GM12878 (cell line): ENCODE results near the gene SLC6A9. TPM values are rescaled to one million over a fixed set of nuclear protein-coding genes. Genes with fewer than 3 reads are reported as not detected.

Experiments used
- ATAC-seq: fragments of 200-7000 bp; cut with Tn5 transposase; 3 replicates; pipeline ENCODE4 v1.9.1; 2020; ENCODE audit warnings: mild to moderate bottlenecking, moderate library complexity
- BruUV-seq: library from RNA; stranded (reverse); fragments of 400-500 nt; replicated peaks from 2 replicates; lab custom pipeline; 2021; lab: Mats Ljungman, UMichigan
- CTCF ChIA-PET: fragments of 300-600 bp; sonication (Branson Sonifier 250); formaldehyde crosslinking; extraction: SDS; loops from one replicate; lab custom pipeline; 2021; ENCODE audit warnings: inconsistent platforms; lab: Yijun Ruan, JAX
- POLR2A ChIA-PET: fragments of 350-600 bp; formaldehyde crosslinking; extraction: SDS; loops from one replicate; lab custom pipeline; 2021; ENCODE audit warnings: inconsistent platforms; lab: Charles Lee
- RAD21 ChIA-PET: fragments of 300-600 bp; sonication (Branson Sonifier 250); formaldehyde crosslinking; loops from one replicate; lab custom pipeline; 2023; ENCODE audit warnings: antibody characterized with exemption; ENCODE audit not compliant: unreplicated experiment; lab: Charles Lee
- SMC1A ChIA-PET: fragments of 300-600 bp; sonication (Branson Sonifier 250); formaldehyde crosslinking; loops from one replicate; lab custom pipeline; 2023; ENCODE audit not compliant: unreplicated experiment, uncharacterized antibody; lab: Charles Lee
- DNase-seq: peaks from one replicate; pipeline ENCODE4 v3.0.0-alpha.2; 2011; ENCODE audit warnings: low read depth, low spot score
- FAIRE-seq: peaks from 3 replicates; lab custom pipeline; 2011; peaks lifted over from hg19 to GRCh38; lab: Jason Lieb, UNC
- H2AFZ ChIP-seq: 2 replicates; pipeline ENCODE4 v1.6.0; 2011; ENCODE audit warnings: low read depth, low read length, control low read depth; ENCODE audit not compliant: control insufficient read depth
- H3K27ac ChIP-seq: 2 replicates; pipeline ENCODE4 v1.5.1; 2011; ENCODE audit warnings: control low read depth; ENCODE audit not compliant: control insufficient read depth, insufficient read depth
- H3K27me3 ChIP-seq, 2 experiments: replicated peaks in 1 of 2; 2 replicates each; pipeline versions ENCODE4 v1.6.0 to v1.6.1; 2011; ENCODE audit warnings: low read length in 1 of 2; ENCODE audit not compliant: control insufficient read depth in 2 of 2, insufficient read depth in 2 of 2
- H3K36me3 ChIP-seq, 2 experiments: 2 replicates each; pipeline ENCODE4 v1.5.1; 2011; ENCODE audit warnings: low read length in 1 of 2; ENCODE audit not compliant: control insufficient read depth in 2 of 2, insufficient read depth in 2 of 2
- H3K4me1 ChIP-seq: 2 replicates; pipeline ENCODE4 v1.6.1; 2011; ENCODE audit warnings: mild to moderate bottlenecking, low read length, moderate library complexity, mixed read lengths; ENCODE audit not compliant: control insufficient read depth, insufficient read depth
- H3K4me2 ChIP-seq: 2 replicates; pipeline ENCODE4 v1.6.0; 2011; ENCODE audit warnings: control low read depth; ENCODE audit not compliant: control insufficient read depth, insufficient read depth
- H3K4me3 ChIP-seq: fragments of 200-600 bp; sonication (generic); 2 replicates; pipeline ENCODE4 v1.5.1; 2016
- H3K79me2 ChIP-seq: 2 replicates; pipeline ENCODE4 v1.6.0; 2011; ENCODE audit warnings: low read length; ENCODE audit not compliant: control insufficient read depth, insufficient read depth
- H3K9ac ChIP-seq: 2 replicates; pipeline ENCODE4 v1.8.0; 2011; ENCODE audit warnings: low read length, control low read depth, mixed read lengths; ENCODE audit not compliant: control insufficient read depth, insufficient read depth
- H3K9me3 ChIP-seq: replicated peaks from 3 replicates; pipeline ENCODE4 v1.5.1; 2011; ENCODE audit warnings: mild to moderate bottlenecking, low read length; ENCODE audit not compliant: control insufficient read depth, insufficient read depth
- H4K20me1 ChIP-seq: 2 replicates; pipeline ENCODE4 v1.6.0; 2011; ENCODE audit not compliant: control insufficient read depth, insufficient read depth
- HDAC2 ChIP-seq: fragments of 200-600 bp; sonication (generic); IDR thresholded peaks from 2 replicates; pipeline ENCODE4 v1.6.1; 2017
- HDAC6 ChIP-seq: fragments of 200-600 bp; sonication (generic); IDR thresholded peaks from one replicate; pipeline ENCODE4 v1.8.0; 2017; ENCODE audit warnings: antibody characterized with exemption; ENCODE audit not compliant: unreplicated experiment
- IRF3 ChIP-seq: fragments of 450-650 bp; IDR thresholded peaks from 2 replicates; pipeline ENCODE4 v1.6.1; 2014; ENCODE audit warnings: mild to moderate bottlenecking
- PAX5 ChIP-seq: IDR thresholded peaks from 2 replicates; pipeline ENCODE4 v1.6.1; 2011; ENCODE audit warnings: low read depth, low read length, borderline replicate concordance
- POLR2A ChIP-seq: IDR thresholded peaks from 2 replicates; pipeline ENCODE4 v1.6.1; 2011; ENCODE audit warnings: low read depth, mild to moderate bottlenecking, low read length
- ZBTB4 ChIP-seq: fragments of 450-650 bp; formaldehyde crosslinking; IDR thresholded peaks from 2 replicates; pipeline ENCODE4 v1.4.0; 2022; ENCODE audit warnings: mild to moderate bottlenecking, moderate library complexity
- WGBS: methylation state at CpG from one replicate; pipeline ENCODE4 v1.1.6; 2016; ENCODE audit warnings: low lambda C conversion rate; ENCODE audit not compliant: insufficient replicate concordance, insufficient coverage; ENCODE audit errors: missing lambda C conversion rate; 5-methylcytosine and 5-hydroxymethylcytosine counted together
- in situ Hi-C: fragments of 300-500 bp; cut with MboI; formaldehyde crosslinking; loops from 9 replicates; pipeline ENCODE4 v1.14.3; 2018; ENCODE audit warnings: mixed read lengths
- intact Hi-C: fragments of 100-400 bp; cut with micrococcal nuclease; formaldehyde crosslinking; loops from one replicate; pipeline ENCODE4 v1.14.2; 2022; ENCODE audit not compliant: unreplicated experiment
- polyA plus RNA-seq, 11 experiments: library from polyadenylated mRNA; depleted of rRNA in 4 of 11; unstranded in 6 of 11; stranded (reverse) in 5 of 11; fragments of >200 nt; fragmentation: Nextera tagmentation in 4 of 11; fragmentation: Illumina TruSeq in 1 of 11; extraction: Ambion mirVana in 4 of 11; extraction: Trizol in 1 of 11; gene quantifications; 1 replicate in 1 of 11; 2 replicates in 10 of 11; pipeline versions ENCODE4 v1.2.1 to v1.2.3, GENCODE V29; 2011 to 2016; ENCODE audit warnings: inconsistent platforms in 2 of 11, missing spikeins in 2 of 11, low read depth in 1 of 11
- total RNA-seq, 4 experiments: library from RNA; depleted of rRNA in 3 of 4; stranded (reverse); fragments of >200 nt in 3 of 4; fragmentation: Illumina TruSeq in 1 of 4; extraction: Trizol in 1 of 4; gene quantifications; 2 replicates each; pipeline versions ENCODE4 v1.2.1 to v1.2.3, GENCODE V29; 2013 to 2021

SLC6A9 gene
- total and polyA plus RNA-seq, 10 of the 15 experiments (the other 5 are each of a cell fraction or from before 2014, with no cell fraction given): 0.02 to 2.0 (median 0.63) TPM

GRCh38 chr1:44076066-44076465, 44.8 kb upstream of the SLC6A9 start:
- intact Hi-C loops (no loop called here), in situ Hi-C loops (no loop called here)
- Histone ChIP-seq H2AFZ (no peak overlapping the region), H4K20me1 (no peaks in the 10 kb centered on the region), H3K79me2 (no peaks in the 10 kb centered on the region), H3K27me3 (no peaks in the 10 kb centered on the region), H3K4me2 (no peak overlapping the region), H3K4me3 (no peak overlapping the region), H3K9ac (no peak overlapping the region), H3K4me1 (no peaks in the 10 kb centered on the region), H3K36me3 (no peaks in the 10 kb centered on the region), H3K27ac (no peak overlapping the region), H3K9me3 (no peaks in the 10 kb centered on the region)
- SMC1A ChIA-PET: interaction anchor here (1.2 kb wide), 1 partner anchor 15 kb away, joined by 4 read pairs; no protein-coding TSS in a partner anchor
- no peak for TF ChIP-seq PAX5
- TF ChIP-seq HDAC6: no peak
- no peak for TF ChIP-seq IRF3
- TF ChIP-seq POLR2A: no peak
- no peak for TF ChIP-seq ZBTB4 (CRISPR knock-in tag)
- no peak for TF ChIP-seq HDAC2
- FAIRE-seq: no peak
- CTCF ChIA-PET: no interaction called here
- no TSS peak for BruUV-seq
- POLR2A ChIA-PET: no interaction called here
- RAD21 ChIA-PET: interaction anchor here (0.7 kb wide), 1 partner anchor 545 kb away, joined by 3 read pairs; no protein-coding TSS in a partner anchor
- DNase-seq: no peak
- ATAC-seq: no peak
- WGBS: 0% methylated on average over 1 of the region's 1 CpG
